Esophagus muscularis mucosa (tissue), 4 donors: ENCODE data around the gene TSPAN15. TPM values are rescaled to one million over a fixed set of nuclear protein-coding genes. Genes with fewer than 3 reads are reported as not detected.

Experiments
- DNase-seq: peaks from one replicate; pipeline ENCODE4 v3.0.0-alpha.2; 2017; ENCODE audit errors: extremely low spot score
- H3K27ac ChIP-seq, 4 donors: fragments of 200-600 bp; sonication (generic); replicated peaks in 1 of 4; 1 replicate in 3 of 4; 2 replicates in 1 of 4; pipeline ENCODE4 v1.5.1; 2016 to 2019; ENCODE audit warnings: mild to moderate bottlenecking in 1 of 4
- H3K27me3 ChIP-seq, 4 donors: fragments of 200-600 bp; sonication (generic); one replicate each; pipeline versions ENCODE4 v1.5.1 to v1.6.0; 2016 to 2019
- H3K36me3 ChIP-seq, 4 donors: fragments of 200-600 bp; sonication (generic); one replicate each; pipeline ENCODE4 v1.5.1; 2016 to 2019
- H3K4me1 ChIP-seq, 4 donors: fragments of 200-600 bp; sonication (generic); one replicate each; pipeline ENCODE4 v1.5.1; 2016 to 2019
- H3K4me3 ChIP-seq, 4 donors: fragments of 200-600 bp; sonication (generic); 1 replicate in 2 of 4; 2 replicates in 2 of 4; pipeline ENCODE4 v1.5.1; 2016 to 2019; ENCODE audit warnings: mild to moderate bottlenecking in 4 of 4, moderate library complexity in 1 of 4
- H3K9me3 ChIP-seq, 4 donors: fragments of 200-600 bp; sonication (generic); 1 replicate in 3 of 4; 2 replicates in 1 of 4; pipeline ENCODE4 v1.5.1; 2016 to 2019
- EP300 ChIP-seq: sonication (generic); formaldehyde crosslinking; IDR thresholded peaks from one replicate; pipeline ENCODE4 v1.6.1; 2017; ENCODE audit warnings: antibody characterized with exemption
- POLR2A ChIP-seq: fragments of 450-650 bp; IDR thresholded peaks from one replicate; pipeline ENCODE4 v1.6.1; 2017; ENCODE audit warnings: antibody characterized with exemption, moderate library complexity, mild to moderate bottlenecking, low read depth
- POLR2AphosphoS5 ChIP-seq, 2 donors: sonication (generic); formaldehyde crosslinking; IDR thresholded peaks; one replicate each; pipeline ENCODE4 v1.6.1; 2017; ENCODE audit warnings: antibody characterized with exemption in 2 of 2
- WGBS: methylation state at CpG from one replicate; pipeline ENCODE4 v1.1.5; 2018; 5-methylcytosine and 5-hydroxymethylcytosine counted together
- intact Hi-C: fragments of 100-400 bp; cut with DNase I; formaldehyde crosslinking; loops from one replicate; pipeline ENCODE4 v1.15.1; 2023
- total RNA-seq, 4 donors: library from RNA; depleted of rRNA; stranded (reverse); fragments of >200 nt; gene quantifications; one replicate each; pipeline versions ENCODE4 v1.1.0 to v1.2.1, GENCODE V29; 2016
- TF ChIP-seq, protein P1 (sequence below), 3 experiments: fragments of 200-600 bp in 2 of 3; fragments of 450-650 bp in 1 of 3; sonication (generic) in 2 of 3; IDR thresholded peaks; one replicate each; pipeline ENCODE4 v1.5.1; 2017 to 2019; ENCODE audit warnings: antibody characterized with exemption in 3 of 3, mild to moderate bottlenecking in 2 of 3, moderate library complexity in 1 of 3

The TSPAN15 gene
- total RNA-seq, 4 donors from 2014 or later, result 40.3 to 59.4 (median 53.5) TPM

DNA sequence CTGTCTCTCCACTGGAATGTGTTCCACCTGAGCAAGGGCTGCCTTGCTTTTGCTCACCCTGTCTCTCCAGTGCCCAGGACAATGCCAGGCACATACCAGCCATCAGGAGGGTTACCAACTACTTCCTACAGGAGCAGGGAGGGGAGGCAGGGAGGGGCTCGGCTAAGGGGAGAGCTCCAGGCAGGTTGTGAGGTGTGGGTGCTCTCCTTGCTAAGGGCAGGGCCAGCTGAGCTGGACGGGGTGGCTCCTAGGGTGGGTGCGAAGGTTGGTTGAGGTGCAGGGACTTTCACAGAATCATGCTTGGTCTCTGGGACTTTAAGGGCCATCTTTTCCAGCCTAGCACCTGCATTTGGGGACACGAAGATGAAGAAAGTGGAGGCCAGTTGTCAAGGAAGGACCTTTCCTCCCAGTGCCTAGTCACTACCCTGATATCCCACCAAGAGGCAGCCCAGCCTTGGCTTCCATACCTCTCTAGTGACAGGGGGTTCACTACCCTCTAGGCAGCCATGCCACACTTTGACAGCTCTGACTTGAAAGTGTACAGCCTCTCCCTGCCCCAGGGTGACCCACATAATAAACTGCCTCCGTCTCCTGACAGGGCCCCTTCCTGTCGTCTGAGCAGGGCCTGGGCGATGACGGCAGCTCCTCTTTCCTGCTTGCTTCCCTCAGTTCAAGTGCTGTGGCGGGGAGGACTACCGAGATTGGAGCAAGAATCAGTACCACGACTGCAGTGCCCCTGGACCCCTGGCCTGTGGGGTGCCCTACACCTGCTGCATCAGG, 46.5 kb downstream of the TSPAN15 start:
- Histone ChIP-seq H3K4me3 (no peak overlapping the region), H3K36me3 (peaks cover 0 to 22% (median 18%) of the 10 kb centered on the region in 4 donors), H3K27ac (peak overlapping the region; percentile 71 to 82 (median 80)), H3K4me1 (peaks cover 16 to 90% (median 80%) of the 10 kb centered on the region in 4 donors), H3K27me3 (no peaks in the 10 kb centered on the region), H3K9me3 (no peaks in the 10 kb centered on the region)
- intact Hi-C loops, result no loop called here
- 60% methylated on average over 9 of the region's 11 CpGs for WGBS
- TF ChIP-seq EP300 (no peak), POLR2A (no peak), POLR2AphosphoS5 (IDR thresholded peaks at IDR 0.05) (no peak)
- TF ChIP-seq, protein P1, sequence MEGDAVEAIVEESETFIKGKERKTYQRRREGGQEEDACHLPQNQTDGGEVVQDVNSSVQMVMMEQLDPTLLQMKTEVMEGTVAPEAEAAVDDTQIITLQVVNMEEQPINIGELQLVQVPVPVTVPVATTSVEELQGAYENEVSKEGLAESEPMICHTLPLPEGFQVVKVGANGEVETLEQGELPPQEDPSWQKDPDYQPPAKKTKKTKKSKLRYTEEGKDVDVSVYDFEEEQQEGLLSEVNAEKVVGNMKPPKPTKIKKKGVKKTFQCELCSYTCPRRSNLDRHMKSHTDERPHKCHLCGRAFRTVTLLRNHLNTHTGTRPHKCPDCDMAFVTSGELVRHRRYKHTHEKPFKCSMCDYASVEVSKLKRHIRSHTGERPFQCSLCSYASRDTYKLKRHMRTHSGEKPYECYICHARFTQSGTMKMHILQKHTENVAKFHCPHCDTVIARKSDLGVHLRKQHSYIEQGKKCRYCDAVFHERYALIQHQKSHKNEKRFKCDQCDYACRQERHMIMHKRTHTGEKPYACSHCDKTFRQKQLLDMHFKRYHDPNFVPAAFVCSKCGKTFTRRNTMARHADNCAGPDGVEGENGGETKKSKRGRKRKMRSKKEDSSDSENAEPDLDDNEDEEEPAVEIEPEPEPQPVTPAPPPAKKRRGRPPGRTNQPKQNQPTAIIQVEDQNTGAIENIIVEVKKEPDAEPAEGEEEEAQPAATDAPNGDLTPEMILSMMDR (IDR thresholded peaks at IDR 0.05), result no peak
- no peak for DNase-seq

DNA sequence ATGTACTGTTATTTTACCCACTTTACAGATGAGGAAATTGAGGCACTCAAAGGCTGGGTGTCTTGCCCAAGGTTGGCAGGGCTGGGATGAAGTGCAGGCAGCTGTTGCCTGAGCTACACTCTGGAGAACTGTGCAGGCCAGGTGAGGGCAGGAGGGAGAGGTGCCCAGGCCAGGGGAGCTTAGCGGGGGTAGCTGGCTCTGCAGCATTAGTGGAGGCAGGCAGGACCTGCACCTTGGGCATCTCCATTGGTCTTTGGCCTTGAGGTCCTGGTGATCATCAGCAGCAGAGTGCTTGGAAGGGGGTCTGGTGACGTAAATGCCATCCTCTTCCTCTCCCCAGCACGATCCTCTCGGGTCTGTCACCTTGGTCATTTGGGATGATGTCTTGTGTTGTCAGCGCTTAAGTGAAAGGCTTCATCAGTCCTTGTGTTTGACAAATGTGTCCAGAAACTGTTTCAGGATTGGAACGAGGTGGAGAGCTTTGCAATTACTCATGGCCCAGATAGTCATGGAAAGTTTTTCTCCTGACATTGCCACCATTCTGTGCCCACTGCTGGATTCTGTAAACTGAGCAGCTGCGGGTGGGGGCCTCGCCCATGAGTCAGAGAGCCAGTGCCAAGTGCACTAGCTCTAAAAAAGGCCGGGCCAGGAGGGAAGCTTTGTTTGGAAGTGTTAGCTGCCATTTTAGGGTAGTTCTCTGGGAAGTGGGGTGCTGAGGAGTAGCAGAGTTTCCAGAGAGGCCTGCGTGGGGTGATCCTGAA, 47.6 kb downstream of the TSPAN15 start:
- H3K27ac ChIP-seq, result peak overlapping the region; percentile 71 to 82 (median 80)
- peaks cover 13 to 79% (median 69%) of the 10 kb centered on the region in 4 donors for H3K4me1 ChIP-seq
- TF ChIP-seq POLR2A (no peak), POLR2AphosphoS5 (IDR thresholded peaks at IDR 0.05) (peak; percentile 67 to 75), EP300 (no peak)
- intact Hi-C loops, result no loop called here
- H3K4me3 ChIP-seq, result no peak overlapping the region
- H3K27me3 ChIP-seq, result no peaks in the 10 kb centered on the region
- 65% methylated on average over 6 of the region's 10 CpGs for WGBS
- H3K9me3 ChIP-seq, result no peaks in the 10 kb centered on the region
- H3K36me3 ChIP-seq, result peaks cover 0 to 33% (median 24%) of the 10 kb centered on the region in 4 donors
- DNase-seq, result no peak

DNA sequence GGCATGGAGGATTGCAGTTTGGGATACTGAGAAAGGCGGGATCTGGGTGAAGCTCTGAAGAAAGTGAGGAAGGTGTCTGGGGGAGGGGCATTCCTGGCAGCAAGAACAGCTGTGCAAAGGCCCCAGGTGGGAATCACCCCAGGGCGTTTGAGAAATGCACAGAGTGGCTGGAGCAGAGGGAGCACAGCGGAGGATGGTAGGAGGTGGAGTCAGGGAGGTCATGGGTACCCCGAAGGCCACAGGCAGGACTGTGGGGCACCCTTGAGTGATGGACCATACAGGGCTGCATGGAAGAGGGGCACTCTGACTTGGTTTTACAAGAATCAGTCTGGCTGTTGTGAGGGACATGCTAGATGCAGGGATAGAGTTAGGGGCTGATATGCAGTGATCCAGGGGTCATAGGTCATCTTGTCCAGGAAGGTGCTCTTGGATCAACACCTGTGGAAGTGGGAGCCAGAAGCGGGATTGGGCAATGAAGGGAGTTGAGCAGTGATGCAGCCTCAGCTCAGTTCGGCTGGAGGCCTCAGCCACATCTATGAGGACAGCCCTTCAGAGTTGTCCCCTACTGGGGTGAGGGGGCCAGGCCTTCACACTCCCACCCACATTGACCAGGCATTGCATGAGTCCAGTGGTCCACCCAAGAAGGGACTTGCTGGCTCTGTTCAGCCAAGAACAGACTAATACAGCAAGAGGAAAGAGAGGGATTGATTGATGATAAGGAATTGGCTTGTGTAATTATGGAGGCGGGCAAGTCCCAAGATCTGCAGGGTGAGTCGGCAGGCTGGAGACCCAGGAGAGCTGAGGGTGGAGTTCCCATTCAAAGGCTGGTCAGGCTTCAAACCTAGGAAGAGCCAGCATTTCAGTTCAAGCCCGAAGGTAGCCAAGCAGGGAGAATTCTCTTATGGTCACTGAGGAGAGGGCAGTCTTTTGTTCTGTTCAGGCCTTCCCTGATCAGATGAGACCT, 48.7 kb downstream of the TSPAN15 start:
- H3K27me3 ChIP-seq, result no peaks in the 10 kb centered on the region
- 89% methylated on average over 9 of the region's 9 CpGs for WGBS
- no peak for DNase-seq
- intact Hi-C loops, result loop anchor here (5.0 kb wide), 1 partner anchor 53 kb away; no protein-coding TSS in a partner anchor
- TF ChIP-seq POLR2A, result no peak
- no peak for TF ChIP-seq POLR2AphosphoS5 (IDR thresholded peaks at IDR 0.05)
- TF ChIP-seq, protein P1 (IDR thresholded peaks at IDR 0.05), result no peak
- H3K36me3 ChIP-seq, result peaks cover 0 to 43% (median 28%) of the 10 kb centered on the region in 4 donors
- no peak overlapping the region for H3K4me3 ChIP-seq
- H3K4me1 ChIP-seq, result peaks cover 13 to 74% (median 59%) of the 10 kb centered on the region in 4 donors
- no peaks in the 10 kb centered on the region for H3K9me3 ChIP-seq
- peak overlapping the region; percentile 71 to 82 (median 80) for H3K27ac ChIP-seq

DNA sequence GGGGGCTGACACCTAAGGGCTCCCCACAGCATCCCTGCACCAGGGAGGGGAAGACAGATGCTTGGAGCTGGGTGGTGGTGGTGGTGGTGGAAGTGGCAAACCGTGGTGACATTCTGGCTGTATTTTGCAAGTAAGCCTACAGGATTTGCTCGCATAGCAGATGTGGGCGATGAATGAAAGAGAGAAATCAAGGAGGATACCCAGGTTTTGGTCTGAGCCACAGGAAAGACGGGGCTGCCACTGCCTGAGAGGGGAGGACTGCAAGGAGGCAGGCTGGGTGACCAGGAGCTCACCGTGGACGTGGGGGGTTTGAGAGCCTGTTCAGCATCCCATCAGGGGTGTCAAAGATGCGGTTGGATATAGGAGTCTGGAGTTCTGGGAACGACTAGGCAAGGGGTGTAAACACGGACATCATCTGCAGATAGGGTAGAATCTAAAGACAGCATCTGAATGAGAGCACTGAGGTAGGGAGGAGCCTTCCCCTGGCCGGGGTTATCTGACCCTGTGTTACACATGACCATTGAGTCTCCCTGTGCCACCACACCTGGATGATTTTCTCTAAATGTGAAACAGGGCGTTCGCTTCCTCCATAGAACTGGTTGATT, 49.7 kb downstream of the TSPAN15 start:
- H3K9me3 ChIP-seq, result no peaks in the 10 kb centered on the region
- H3K27ac ChIP-seq, result peak overlapping the region; percentile 71 to 82 (median 80)
- WGBS, result 83% methylated on average over 12 of the region's 12 CpGs
- DNase-seq, result no peak
- no peak overlapping the region for H3K4me3 ChIP-seq
- intact Hi-C loops, result loop anchor here (5.0 kb wide), 1 partner anchor 54 kb away; no protein-coding TSS in a partner anchor
- TF ChIP-seq POLR2A (no peak), POLR2AphosphoS5 (IDR thresholded peaks at IDR 0.05) (no peak), EP300 (no peak)
- TF ChIP-seq, protein P1 (IDR thresholded peaks at IDR 0.05), result no peak
- no peaks in the 10 kb centered on the region for H3K27me3 ChIP-seq
- peaks cover 0 to 47% (median 27%) of the 10 kb centered on the region in 4 donors for H3K36me3 ChIP-seq
- H3K4me1 ChIP-seq, result peaks cover 13 to 65% (median 50%) of the 10 kb centered on the region in 4 donors
